ENCODE results near the gene GPRC5C.

DNA sequence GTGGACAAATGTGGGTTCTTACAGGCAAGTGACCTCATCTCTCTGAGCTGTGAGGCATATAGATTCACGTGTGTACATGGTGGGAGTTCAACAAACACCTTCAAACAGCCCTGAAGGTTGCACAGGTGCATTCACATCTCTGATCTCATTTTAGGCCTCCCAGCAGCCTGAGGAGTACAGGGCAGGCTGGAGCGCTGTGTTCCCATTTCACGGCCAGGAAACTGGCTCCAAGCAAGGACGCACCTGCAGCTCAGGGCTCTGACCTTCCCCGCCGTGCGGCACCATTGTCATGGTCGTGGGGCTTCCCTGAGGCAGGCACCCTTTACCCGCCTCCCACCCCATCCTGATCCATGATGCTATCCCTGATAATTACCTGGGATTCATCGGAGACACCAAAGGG, 29.7 kb downstream of the GPRC5C start:
- TF ChIP-seq, protein P1, sequence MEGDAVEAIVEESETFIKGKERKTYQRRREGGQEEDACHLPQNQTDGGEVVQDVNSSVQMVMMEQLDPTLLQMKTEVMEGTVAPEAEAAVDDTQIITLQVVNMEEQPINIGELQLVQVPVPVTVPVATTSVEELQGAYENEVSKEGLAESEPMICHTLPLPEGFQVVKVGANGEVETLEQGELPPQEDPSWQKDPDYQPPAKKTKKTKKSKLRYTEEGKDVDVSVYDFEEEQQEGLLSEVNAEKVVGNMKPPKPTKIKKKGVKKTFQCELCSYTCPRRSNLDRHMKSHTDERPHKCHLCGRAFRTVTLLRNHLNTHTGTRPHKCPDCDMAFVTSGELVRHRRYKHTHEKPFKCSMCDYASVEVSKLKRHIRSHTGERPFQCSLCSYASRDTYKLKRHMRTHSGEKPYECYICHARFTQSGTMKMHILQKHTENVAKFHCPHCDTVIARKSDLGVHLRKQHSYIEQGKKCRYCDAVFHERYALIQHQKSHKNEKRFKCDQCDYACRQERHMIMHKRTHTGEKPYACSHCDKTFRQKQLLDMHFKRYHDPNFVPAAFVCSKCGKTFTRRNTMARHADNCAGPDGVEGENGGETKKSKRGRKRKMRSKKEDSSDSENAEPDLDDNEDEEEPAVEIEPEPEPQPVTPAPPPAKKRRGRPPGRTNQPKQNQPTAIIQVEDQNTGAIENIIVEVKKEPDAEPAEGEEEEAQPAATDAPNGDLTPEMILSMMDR (IDR thresholded peaks at IDR 0.05): no peak
- TF ChIP-seq POLR2A (IDR thresholded peaks at IDR 0.05): no peak

Measured in transverse colon (tissue), 3 donors.